Measurements from ENCODE around the gene HMG20A. TPM values are rescaled to one million over a fixed set of nuclear protein-coding genes. Genes with fewer than 3 reads are reported as not detected.

Gene HMG20A
- total and polyA plus RNA-seq, 2 of the 13 experiments (the other 11 are each of a cell fraction or from before 2014, with no cell fraction given), result 28.0 to 35.2 TPM

DNA sequence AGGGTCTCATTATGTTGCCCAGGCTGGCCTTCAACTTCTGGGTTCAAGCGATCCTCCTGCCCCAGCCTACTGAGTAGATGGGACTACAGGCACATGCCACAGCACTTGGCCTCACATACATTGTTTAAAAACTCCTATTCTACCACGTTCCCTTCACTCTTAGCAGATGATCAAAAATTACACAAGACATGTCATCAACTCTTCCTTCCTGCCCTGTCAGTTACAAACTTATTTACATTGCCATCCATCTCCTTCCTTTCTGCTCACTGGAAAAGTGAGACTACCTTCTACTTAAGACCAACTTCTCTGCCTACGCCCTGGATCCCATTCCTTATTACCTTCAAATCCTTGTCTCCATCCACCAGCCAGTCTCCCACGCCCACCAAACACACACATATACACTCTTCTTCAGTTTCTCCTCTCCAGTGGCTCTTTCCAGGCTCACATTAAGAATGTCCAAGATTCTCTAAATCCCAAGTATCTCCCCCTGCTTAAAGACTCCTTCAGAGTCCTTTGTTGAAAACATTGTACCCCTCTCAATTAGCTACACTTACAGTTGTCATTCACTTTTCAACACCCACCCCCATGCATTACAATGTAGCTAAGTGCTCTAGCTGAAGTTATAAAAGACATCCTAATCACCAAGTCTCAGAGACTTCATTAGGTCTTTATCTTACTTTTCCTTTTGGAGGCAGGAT lies 5.1 kb upstream of the HMG20A start:
- peaks cover 79% of the 10 kb centered on the region for H3K79me2 ChIP-seq (ENCODE audit: insufficient read depth, low read length)
- no peak for FAIRE-seq
- TF ChIP-seq ZNF607 (CRISPR knock-in tag; IDR thresholded peaks at IDR 0.05; ENCODE audit: borderline replicate concordance) (no peak), MED8 (CRISPR knock-in tag; IDR thresholded peaks at IDR 0.05; ENCODE audit: insufficient replicate concordance) (no peak), SIN3A (IDR thresholded peaks at IDR 0.05; ENCODE audit: borderline replicate concordance, low read depth, low read length) (no peak), TRIM24 (CRISPR knock-in tag; IDR thresholded peaks at IDR 0.05) (no peak), ZNF235 (CRISPR knock-in tag; IDR thresholded peaks at IDR 0.05; ENCODE audit: borderline replicate concordance) (no peak), NPAS2 (CRISPR knock-in tag; IDR thresholded peaks at IDR 0.05; ENCODE audit: borderline replicate concordance) (no peak), ATF5 (CRISPR knock-in tag; IDR thresholded peaks at IDR 0.05; ENCODE audit: low read depth) (no peak), ASH2L (IDR thresholded peaks at IDR 0.05; ENCODE audit: insufficient read length, low read depth, low read length) (no peak)
- TF ChIP-seq, protein P1, sequence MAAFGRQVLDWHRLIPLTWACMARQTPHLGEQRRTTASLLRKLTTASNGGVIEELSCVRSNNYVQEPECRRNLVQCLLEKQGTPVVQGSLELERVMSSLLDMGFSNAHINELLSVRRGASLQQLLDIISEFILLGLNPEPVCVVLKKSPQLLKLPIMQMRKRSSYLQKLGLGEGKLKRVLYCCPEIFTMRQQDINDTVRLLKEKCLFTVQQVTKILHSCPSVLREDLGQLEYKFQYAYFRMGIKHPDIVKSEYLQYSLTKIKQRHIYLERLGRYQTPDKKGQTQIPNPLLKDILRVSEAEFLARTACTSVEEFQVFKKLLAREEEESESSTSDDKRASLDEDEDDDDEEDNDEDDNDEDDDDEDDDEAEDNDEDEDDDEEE (CRISPR knock-in tag; IDR thresholded peaks at IDR 0.05), result no peak
- TF ChIP-seq, protein P2, sequence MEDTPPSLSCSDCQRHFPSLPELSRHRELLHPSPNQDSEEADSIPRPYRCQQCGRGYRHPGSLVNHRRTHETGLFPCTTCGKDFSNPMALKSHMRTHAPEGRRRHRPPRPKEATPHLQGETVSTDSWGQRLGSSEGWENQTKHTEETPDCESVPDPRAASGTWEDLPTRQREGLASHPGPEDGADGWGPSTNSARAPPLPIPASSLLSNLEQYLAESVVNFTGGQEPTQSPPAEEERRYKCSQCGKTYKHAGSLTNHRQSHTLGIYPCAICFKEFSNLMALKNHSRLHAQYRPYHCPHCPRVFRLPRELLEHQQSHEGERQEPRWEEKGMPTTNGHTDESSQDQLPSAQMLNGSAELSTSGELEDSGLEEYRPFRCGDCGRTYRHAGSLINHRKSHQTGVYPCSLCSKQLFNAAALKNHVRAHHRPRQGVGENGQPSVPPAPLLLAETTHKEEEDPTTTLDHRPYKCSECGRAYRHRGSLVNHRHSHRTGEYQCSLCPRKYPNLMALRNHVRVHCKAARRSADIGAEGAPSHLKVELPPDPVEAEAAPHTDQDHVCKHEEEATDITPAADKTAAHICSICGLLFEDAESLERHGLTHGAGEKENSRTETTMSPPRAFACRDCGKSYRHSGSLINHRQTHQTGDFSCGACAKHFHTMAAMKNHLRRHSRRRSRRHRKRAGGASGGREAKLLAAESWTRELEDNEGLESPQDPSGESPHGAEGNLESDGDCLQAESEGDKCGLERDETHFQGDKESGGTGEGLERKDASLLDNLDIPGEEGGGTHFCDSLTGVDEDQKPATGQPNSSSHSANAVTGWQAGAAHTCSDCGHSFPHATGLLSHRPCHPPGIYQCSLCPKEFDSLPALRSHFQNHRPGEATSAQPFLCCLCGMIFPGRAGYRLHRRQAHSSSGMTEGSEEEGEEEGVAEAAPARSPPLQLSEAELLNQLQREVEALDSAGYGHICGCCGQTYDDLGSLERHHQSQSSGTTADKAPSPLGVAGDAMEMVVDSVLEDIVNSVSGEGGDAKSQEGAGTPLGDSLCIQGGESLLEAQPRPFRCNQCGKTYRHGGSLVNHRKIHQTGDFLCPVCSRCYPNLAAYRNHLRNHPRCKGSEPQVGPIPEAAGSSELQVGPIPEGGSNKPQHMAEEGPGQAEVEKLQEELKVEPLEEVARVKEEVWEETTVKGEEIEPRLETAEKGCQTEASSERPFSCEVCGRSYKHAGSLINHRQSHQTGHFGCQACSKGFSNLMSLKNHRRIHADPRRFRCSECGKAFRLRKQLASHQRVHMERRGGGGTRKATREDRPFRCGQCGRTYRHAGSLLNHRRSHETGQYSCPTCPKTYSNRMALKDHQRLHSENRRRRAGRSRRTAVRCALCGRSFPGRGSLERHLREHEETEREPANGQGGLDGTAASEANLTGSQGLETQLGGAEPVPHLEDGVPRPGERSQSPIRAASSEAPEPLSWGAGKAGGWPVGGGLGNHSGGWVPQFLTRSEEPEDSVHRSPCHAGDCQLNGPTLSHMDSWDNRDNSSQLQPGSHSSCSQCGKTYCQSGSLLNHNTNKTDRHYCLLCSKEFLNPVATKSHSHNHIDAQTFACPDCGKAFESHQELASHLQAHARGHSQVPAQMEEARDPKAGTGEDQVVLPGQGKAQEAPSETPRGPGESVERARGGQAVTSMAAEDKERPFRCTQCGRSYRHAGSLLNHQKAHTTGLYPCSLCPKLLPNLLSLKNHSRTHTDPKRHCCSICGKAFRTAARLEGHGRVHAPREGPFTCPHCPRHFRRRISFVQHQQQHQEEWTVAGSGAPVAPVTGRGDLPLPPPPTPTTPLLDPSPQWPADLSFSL (CRISPR knock-in tag; IDR thresholded peaks at IDR 0.05), result no peak

More for the DNA sequence above, 5.1 kb upstream of the HMG20A start:
- in situ Hi-C loops (cut with HindIII; ENCODE audit: extremely low pct_ligation_motif_present, low pct_unique_long_range_greater_than_20kb), result no loop called here
- intact Hi-C loops (cut with micrococcal nuclease; ENCODE audit: unreplicated experiment), result no loop called here
- ChIA-PET CTCF (ENCODE audit: low intra/inter-chr PET ratio, low total read pairs) (no interaction called here), POLR2A (no interaction called here)
- H3K36me3 ChIP-seq (replicated peaks in 1 of 2; ENCODE audit: control insufficient read depth in 1 of 2, insufficient read depth in 2 of 2, low read length in 2 of 2), result no peaks in the 10 kb centered on the region
- no TSS peak for BruUV-seq (replicated peaks)
- no peaks in the 10 kb centered on the region for H3K9me3 ChIP-seq (ENCODE audit: low read length)
- no peaks in the 10 kb centered on the region; a peak in 2 of 5 replicates for H3K27me3 ChIP-seq (ENCODE audit: control insufficient read depth in 1 of 2, insufficient read depth in 2 of 2, low read length in 2 of 2)
- H3K4me3 ChIP-seq (replicated peaks in 1 of 3; ENCODE audit: insufficient read depth in 1 of 3, low read depth in 2 of 3, low read length in 3 of 3), result no peak overlapping the region
- DNase-seq (ENCODE audit: low spot score) (no peak), ATAC-seq (no peak)
- WGBS (ENCODE audit: low lambda C conversion rate), result 86% methylated on average over 4 of the region's 4 CpGs
- no peak overlapping the region for H2AFZ ChIP-seq (ENCODE audit: low read length)
- H3K27ac ChIP-seq (ENCODE audit: extremely low read length, insufficient read depth, low read length), result no peak overlapping the region
- peaks cover 37% of the 10 kb centered on the region for H3K4me1 ChIP-seq (ENCODE audit: insufficient read depth, low read length)
- no peak overlapping the region for H3K9ac ChIP-seq (ENCODE audit: insufficient read depth, low read depth, low read length)
- no peak overlapping the region for H3K4me2 ChIP-seq (ENCODE audit: low read depth, low read length)
- peaks cover 9% of the 10 kb centered on the region; the same call in 1 of the 2 replicates for H4K20me1 ChIP-seq (ENCODE audit: insufficient read depth, low read length)

Data from HepG2 (cell line).